Body of pancreas (tissue), 4 donors: ENCODE data around the gene OSTN.

Experiments
- CTCF ChIP-seq, 7 experiments: fragments of 450-650 bp in 4 of 7; fragments of 200-600 bp in 3 of 7; sonication (generic) in 3 of 7; IDR thresholded peaks; one replicate each; pipeline ENCODE4 v1.5.1; 2016 to 2019; ENCODE audit warnings: antibody characterized with exemption in 7 of 7
- POLR2A ChIP-seq, 3 donors: fragments of 450-650 bp; IDR thresholded peaks; one replicate each; pipeline ENCODE4 v1.6.1; 2016; ENCODE audit warnings: antibody characterized with exemption in 3 of 3, mild to moderate bottlenecking in 2 of 3

- TF ChIP-seq CTCF (IDR thresholded peaks at IDR 0.05) (no peak), POLR2A (IDR thresholded peaks at IDR 0.05) (no peak)
Observed at GRCh38 chr3:191268737-191269136, 69.7 kb downstream of the OSTN start.
